ENCODE data around the gene DZIP1.

DNA sequence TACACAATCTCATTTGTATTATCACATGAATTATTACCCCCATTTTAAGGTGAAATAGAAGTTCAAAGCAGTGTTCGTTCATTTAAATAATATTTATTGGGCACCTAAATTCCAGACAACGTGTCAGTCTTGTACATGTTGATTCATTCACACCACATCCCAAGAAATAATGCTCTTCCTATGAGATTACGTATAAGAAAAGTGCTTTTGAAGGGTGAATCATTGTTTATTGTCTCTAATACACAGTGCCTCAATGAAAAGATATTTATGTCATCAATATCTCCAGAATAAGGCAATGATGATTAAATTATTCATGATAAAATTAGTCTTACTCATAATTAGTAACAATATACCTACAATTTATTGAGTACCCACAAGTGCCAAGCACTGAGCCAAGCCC, 56.4 kb downstream of the DZIP1 start:
- TF ChIP-seq POLR2A (IDR thresholded peaks at IDR 0.05; ENCODE audit: low read length) = no peak
- no peak for TF ChIP-seq GATA1 (IDR thresholded peaks at IDR 0.05; ENCODE audit: low read depth, low read length)
